GM21619 (cell line): ENCODE measurements around the gene SAAL1.
A peak's percentile ranks its signal among the peaks of the same experiment; 100 is the strongest.
"Not testable (repeated sequence)": the region's sequence is repeated elsewhere in the genome, so short reads cannot be mapped to it uniquely, and the experiment has no call there.

Source experiments
- ATAC-seq: cut with Tn5 transposase; IDR thresholded peaks from one replicate; pipeline ENCODE4 v1.9.1; 2021; ENCODE audit not compliant: unreplicated experiment

Gene SAAL1

GRCh38 chr11:18105802-18106574 lies at the start of gene SAAL1:
SAAL1 (minus strand) TSS chr11:18106082; CDS start chr11:18106041, 41 bp downstream.
- peak; percentile 96 for ATAC-seq

GRCh38 chr11:18151581-18151980 lies 45.7 kb upstream of the SAAL1 start:
- ATAC-seq: no peak

- no peak for ATAC-seq
These were observed 40.0 kb upstream of the SAAL1 start for GRCh38 chr11:18145837-18146236.

GRCh38 chr11:18145025-18145424 lies 39.1 kb upstream of the SAAL1 start:
- no peak for ATAC-seq

- ATAC-seq: no peak
These were observed 38.4 kb upstream of the SAAL1 start for GRCh38 chr11:18144243-18144642.

DNA sequence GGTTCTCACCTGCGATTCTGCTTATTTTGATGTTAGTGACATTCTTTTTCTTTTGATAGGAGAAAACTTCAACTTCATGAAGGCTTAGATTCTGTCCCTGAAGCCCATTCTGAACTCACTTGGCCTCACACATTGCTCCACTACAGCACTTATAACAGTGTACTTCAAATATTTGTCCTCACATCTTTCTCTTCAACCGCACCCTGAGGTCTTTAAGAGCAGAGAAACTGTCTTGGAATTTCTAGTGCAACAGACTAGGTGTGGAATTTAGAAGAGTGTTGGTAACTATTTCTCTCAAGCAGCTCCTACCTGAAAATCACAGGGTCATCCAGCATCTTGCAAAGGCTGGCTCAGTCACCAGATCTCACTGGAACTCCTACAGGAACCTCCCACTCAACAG lies 34.3 kb upstream of the SAAL1 start:
- ATAC-seq: no peak

GRCh38 chr11:18137186-18137800 lies 31.4 kb upstream of the SAAL1 start:
- ATAC-seq: no peak

- ATAC-seq: no peak
These were observed 29.4 kb upstream of the SAAL1 start for GRCh38 chr11:18135308-18135707.

DNA sequence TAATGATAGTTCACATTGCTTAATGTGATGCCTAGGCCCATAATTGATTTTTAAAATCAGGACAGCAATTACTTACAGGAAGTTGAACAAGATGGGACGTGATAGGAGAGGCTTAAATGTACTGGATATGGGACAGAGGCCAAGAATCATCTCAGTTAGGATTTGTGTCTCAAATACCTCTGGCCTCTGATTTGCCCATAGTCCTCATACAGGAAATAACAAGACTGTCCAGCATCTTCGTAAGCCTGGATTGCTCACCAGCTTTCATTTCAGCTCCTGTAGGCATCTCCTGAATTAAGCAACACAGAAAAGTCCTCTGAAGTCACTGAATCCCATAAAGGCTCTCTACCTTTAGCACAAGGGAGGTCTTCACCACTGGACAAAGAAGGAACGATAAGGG lies 26.5 kb upstream of the SAAL1 start, which contains the start of gene MRGPRX3:
MRGPRX3 (plus strand) TSS at position 231 of the 400 bp plus-strand sequence. CDS start 4,632 bp downstream, outside the sequence.
- ATAC-seq: no peak

DNA sequence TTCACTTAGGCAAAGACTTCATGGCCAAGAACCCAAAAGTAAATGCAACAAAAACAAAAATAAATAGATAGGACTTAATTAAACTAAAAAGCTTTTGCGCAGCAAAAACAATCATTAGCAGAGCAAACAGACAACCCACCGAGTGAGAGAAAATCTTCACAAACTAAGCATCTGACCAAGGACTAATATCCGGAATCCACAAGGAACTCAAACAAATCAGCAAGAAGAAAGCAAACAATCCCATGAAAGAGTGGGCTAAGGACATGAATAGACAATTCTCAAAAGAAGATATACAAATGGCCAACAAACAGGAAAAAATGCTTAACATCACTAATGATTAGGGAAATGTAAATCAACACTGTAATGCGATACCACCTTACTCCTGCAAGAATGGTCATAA lies 25.2 kb upstream of the SAAL1 start:
- ATAC-seq: not testable (repeated sequence)

DNA sequence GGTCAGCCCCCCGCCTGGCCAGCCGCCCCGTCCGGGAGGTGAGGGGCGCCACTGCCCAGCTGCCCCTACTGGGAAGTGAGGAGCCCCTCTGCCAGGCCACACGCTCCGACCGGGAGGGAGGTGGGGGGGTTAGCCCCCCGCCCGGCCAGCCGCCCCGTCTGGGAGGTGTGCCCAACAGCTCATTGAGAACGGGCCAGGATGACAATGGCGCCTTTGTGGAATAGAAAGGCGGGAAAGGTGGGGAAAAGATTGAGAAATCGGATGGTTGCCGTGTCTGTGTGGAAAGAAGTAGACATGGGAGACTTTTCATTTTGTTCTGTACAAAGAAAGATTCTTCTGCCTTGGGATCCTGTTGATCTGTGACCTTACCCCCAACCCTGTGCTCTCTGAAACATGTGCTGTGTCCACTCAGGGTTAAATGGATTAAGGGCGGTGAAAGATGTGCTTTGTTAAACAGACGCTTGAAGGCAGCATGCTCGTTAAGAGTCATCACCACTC lies 15.5 kb upstream of the SAAL1 start:
- not testable (repeated sequence) for ATAC-seq

GRCh38 chr11:18115360-18116127 lies 9.7 kb upstream of the SAAL1 start:
- ATAC-seq: peak; percentile 92

DNA sequence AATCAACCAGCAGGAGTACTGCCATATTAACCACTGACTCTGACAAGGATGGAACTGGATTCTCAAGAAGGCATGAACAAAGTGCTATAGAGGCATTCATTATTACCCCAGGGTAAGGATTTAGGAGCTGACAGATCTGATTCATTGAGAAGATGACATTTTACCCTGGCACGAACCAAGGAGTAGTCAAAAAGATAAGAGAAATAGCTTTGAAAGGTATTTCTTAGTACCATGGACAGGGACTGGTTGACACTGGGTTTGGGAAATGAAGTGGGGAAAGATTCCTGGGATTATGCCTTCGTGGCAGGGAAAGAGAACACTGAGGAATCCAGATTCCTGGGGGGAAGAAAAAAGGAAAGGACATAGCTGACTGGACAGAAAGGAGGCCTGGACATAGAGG lies 5.1 kb upstream of the SAAL1 start:
- no peak for ATAC-seq

GRCh38 chr11:18108254-18108653 lies 2.4 kb upstream of the SAAL1 start:
- ATAC-seq: no peak

- no peak for ATAC-seq
These were observed 806 bp upstream of the SAAL1 start for GRCh38 chr11:18106688-18107087.

DNA sequence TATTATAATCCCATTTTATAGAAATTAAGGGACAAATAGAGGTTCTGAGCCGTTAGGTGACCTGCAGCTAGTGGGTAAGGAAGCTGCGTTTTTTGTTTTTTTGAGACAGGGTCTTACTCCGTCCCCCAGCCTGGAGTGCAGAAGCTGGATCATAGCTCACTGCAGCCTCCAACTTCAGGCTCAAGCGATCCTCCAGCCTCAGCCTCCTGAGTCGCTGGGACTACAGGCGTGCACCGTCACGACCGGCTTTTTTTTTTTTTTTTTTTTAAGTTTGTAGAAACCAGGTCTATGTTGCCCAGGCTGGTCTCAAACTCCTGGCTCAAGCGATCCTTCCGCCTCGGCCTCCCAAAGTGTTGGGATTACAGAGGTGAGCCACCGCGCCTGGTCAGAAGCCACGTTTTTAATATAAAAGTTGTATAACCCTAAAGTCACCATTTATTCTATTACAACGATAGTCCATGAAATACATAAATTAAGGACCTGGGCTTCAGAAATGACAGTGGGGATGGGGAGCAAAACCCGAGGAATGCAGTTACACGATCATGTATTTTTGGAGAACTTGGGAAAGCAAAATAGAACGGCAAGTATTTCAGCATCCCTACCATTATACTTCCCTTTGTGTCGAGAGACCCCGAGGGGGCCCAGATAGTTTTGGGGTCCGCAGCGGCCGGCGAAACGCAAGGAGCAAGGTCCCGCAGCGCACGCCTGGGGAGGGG lies 638 bp downstream of the SAAL1 start:
- ATAC-seq: no peak

DNA sequence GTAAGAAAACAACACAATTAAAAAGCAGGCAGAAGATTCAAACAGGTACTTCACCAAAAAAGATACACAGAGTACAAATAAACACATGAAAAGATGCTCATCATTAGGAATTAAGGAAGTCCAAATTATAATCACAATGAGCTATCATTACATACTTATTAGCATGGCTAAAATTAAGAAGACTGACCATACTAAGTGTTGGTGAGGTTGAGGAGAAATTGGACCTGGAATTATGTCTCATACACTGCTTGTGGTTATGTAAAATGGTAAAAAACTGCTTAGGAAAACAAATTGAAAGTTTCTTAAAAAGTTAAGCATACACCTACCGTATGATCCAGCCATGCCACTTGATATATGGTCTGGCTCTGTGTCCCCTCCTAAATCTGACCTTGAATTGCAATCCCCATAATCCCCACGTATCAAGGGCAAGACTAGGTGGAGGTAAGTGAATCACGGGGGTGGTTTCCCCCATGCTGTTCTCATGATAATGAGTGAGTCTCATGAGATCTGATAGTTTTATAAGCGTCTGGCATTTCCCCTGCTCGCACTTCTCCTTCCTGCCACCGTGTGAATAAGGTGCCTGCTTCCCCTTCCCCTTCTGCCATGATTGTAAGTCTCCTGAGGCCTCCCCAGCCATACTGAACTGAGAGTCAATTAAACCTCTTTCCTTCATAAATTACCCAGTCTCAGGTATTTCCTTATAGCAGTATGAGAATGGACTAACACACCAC lies 4.8 kb downstream of the SAAL1 start:
- no peak for ATAC-seq

DNA sequence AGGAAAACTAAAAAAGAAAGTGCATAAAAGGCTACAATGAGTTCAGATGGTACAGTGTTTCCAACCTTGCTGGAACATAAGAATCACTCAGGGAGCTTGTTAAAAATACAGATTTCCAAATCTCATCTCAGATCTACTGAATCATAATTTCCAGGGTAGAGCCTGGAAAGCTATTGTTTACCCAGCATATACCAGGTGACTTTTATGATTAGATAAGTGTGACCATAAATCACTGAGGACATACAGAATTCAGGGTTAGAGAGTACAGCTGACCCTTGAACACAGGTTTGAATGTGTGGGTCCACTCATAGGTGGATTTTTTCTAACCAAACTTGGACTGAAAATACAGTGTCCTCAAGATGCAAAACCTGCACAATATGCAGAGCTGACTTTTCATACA lies 11.9 kb downstream of the SAAL1 start:
- no peak for ATAC-seq

DNA sequence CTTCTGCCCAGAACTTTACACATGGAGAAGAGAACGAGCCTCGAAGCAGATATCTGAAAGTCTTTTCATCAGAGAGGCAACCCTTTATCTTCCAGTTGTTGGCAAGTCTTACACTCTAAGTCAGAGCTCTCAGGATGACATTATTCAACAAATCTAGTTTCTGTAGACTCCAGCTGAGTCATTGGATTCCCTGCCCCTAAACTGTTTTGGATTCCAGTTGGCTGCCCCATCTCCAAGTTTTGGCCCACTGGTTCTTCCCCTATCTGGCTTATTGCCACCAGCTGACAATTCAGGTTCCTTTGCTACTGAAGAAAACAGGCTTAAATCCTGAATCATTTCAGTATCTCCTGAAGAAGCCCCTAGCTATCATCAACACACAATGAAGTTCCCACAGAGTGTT lies 14.2 kb downstream of the SAAL1 start:
- ATAC-seq: no peak

DNA sequence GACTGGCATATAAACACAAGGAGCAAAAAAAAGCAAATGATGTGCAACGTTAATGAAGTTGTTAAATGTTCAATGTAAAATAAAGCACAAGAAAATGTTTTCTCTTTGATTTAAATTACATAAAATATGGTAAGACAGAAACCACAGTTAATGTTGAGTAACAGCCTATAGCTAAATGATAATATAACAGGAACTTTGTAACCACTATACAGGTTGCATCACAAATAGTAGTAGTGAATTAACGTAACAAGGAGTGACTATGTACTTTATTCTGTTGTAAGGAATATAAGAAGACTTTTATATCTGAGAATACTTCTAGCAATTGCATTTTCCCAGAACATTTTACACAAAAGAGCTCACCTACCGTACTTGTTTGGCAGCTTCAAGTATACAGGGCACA lies 16.9 kb downstream of the SAAL1 start:
- ATAC-seq: no peak
